OCI-LY1 (cell line): ENCODE measurements around the gene PHKG2.

Experiments
- H2AFZ ChIP-seq: fragments of 200-600 bp; sonication (generic), shearing (Covaris generic); 2 replicates; pipeline ENCODE4 v1.6.0; 2014; ENCODE audit warnings: antibody characterized with exemption, mild to moderate bottlenecking, low read length
- H3F3A ChIP-seq: fragments of 200-600 bp; sonication (generic), shearing (Covaris generic); 2 replicates; pipeline ENCODE4 v1.6.0; 2014; ENCODE audit warnings: mild to moderate bottlenecking, antibody characterized with exemption, low read length, moderate library complexity; ENCODE audit not compliant: insufficient read depth
- H3K27ac ChIP-seq: fragments of 200-600 bp; sonication (generic); 2 replicates; pipeline ENCODE4 v1.5.1; 2014; ENCODE audit warnings: low read length, mixed run types, mild to moderate bottlenecking, low read depth; ENCODE audit not compliant: poor library complexity, severe bottlenecking
- H3K27me3 ChIP-seq: fragments of 200-600 bp; sonication (generic); 2 replicates; pipeline ENCODE4 v1.6.0; 2014; ENCODE audit warnings: antibody characterized with exemption, mild to moderate bottlenecking, low read length, moderate library complexity; ENCODE audit not compliant: insufficient read depth
- H3K36me3 ChIP-seq: fragments of 200-600 bp; sonication (generic); 2 replicates; pipeline ENCODE4 v1.6.1; 2014; ENCODE audit warnings: mild to moderate bottlenecking, antibody characterized with exemption, low read length, moderate library complexity, mixed read lengths; ENCODE audit not compliant: insufficient read depth
- H3K4me1 ChIP-seq: fragments of 200-600 bp; sonication (generic); 2 replicates; pipeline ENCODE4 v1.5.1; 2014; ENCODE audit warnings: mild to moderate bottlenecking, low read length, moderate library complexity; ENCODE audit not compliant: insufficient read depth, severe bottlenecking
- H3K4me2 ChIP-seq: fragments of 200-600 bp; sonication (generic), shearing (Covaris generic); 2 replicates; pipeline ENCODE4 v1.6.1; 2014; ENCODE audit warnings: low read length
- H3K4me3 ChIP-seq: fragments of 200-600 bp; sonication (generic); 2 replicates; pipeline ENCODE4 v1.5.1; 2014; ENCODE audit warnings: low read length, low read depth, mild to moderate bottlenecking, mixed read lengths; ENCODE audit not compliant: poor library complexity, severe bottlenecking
- H3K79me2 ChIP-seq: fragments of 200-600 bp; shearing (Covaris generic); 2 replicates; pipeline ENCODE4 v1.6.1; 2016; ENCODE audit warnings: mixed run types, low read length, mixed read lengths; ENCODE audit not compliant: insufficient read depth
- H3K9ac ChIP-seq: fragments of 200-600 bp; sonication (generic), shearing (Covaris generic); 2 replicates; pipeline ENCODE4 v1.6.1; 2014; ENCODE audit warnings: mild to moderate bottlenecking, low read length, mixed read lengths
- H3K9me2 ChIP-seq: fragments of 200-600 bp; sonication (generic), shearing (Covaris generic); 2 replicates; pipeline ENCODE4 v1.6.1; 2014; ENCODE audit warnings: low read depth, mild to moderate bottlenecking, low read length, mixed read lengths
- H3K9me3 ChIP-seq: fragments of 200-600 bp; shearing (Covaris generic); 2 replicates; pipeline ENCODE4 v1.6.1; 2014; ENCODE audit warnings: low read length, mixed read lengths
- H4K20me1 ChIP-seq: fragments of 200-600 bp; sonication (generic), shearing (Covaris generic); 2 replicates; pipeline ENCODE4 v1.6.0; 2016; ENCODE audit warnings: mild to moderate bottlenecking, low read length; ENCODE audit not compliant: insufficient read depth
- CTCF ChIP-seq: fragments of 200-600 bp; sonication (generic), shearing (Covaris generic); IDR thresholded peaks from 2 replicates; pipeline ENCODE4 v1.5.1; 2017; ENCODE audit warnings: mild to moderate bottlenecking, antibody characterized with exemption, low read length, moderate library complexity, mixed read lengths
- EZH2 ChIP-seq: fragments of 200-600 bp; sonication (generic), shearing (Covaris generic); IDR thresholded peaks from 2 replicates; pipeline ENCODE4 v1.8.0; 2017; ENCODE audit warnings: borderline replicate concordance, mixed run types, mild to moderate bottlenecking, antibody characterized with exemption, low read length, moderate library complexity, mixed read lengths

PHKG2 gene

GRCh38 chr16:30743716-30744115, 4.5 kb upstream of the PHKG2 start:
- no peak overlapping the region for H3K4me3 ChIP-seq
- no peaks in the 10 kb centered on the region for H4K20me1 ChIP-seq
- peaks cover 8% of the 10 kb centered on the region for H3K4me1 ChIP-seq
- no peaks in the 10 kb centered on the region for H3K9me3 ChIP-seq
- H3K27me3 ChIP-seq: no peaks in the 10 kb centered on the region
- H3K36me3 ChIP-seq: peaks cover 43% of the 10 kb centered on the region
- no peak overlapping the region for H3K4me2 ChIP-seq
- peaks cover 4% of the 10 kb centered on the region; the same call in 1 of the 2 replicates for H3F3A ChIP-seq
- no peak overlapping the region for H3K27ac ChIP-seq
- H3K9me2 ChIP-seq: no peaks in the 10 kb centered on the region
- peaks cover 3% of the 10 kb centered on the region; the same call in 1 of the 2 replicates for H3K79me2 ChIP-seq
- no peak overlapping the region for H3K9ac ChIP-seq
- H2AFZ ChIP-seq: no peak overlapping the region
- TF ChIP-seq EZH2 (no peak), CTCF (no peak)

GRCh38 chr16:30744183-30744582, 4.0 kb upstream of the PHKG2 start:
- no peak overlapping the region for H3K27ac ChIP-seq

GRCh38 chr16:30745082-30745481, 3.1 kb upstream of the PHKG2 start:
- no peak for TF ChIP-seq EZH2
- no peak for TF ChIP-seq CTCF

More at GRCh38 chr16:30744183-30744582, 4.0 kb upstream of the PHKG2 start:
- no peak overlapping the region for H3K4me3 ChIP-seq
- no peak overlapping the region for H3K4me2 ChIP-seq
- no peaks in the 10 kb centered on the region for H3K9me3 ChIP-seq
- no peaks in the 10 kb centered on the region for H3K9me2 ChIP-seq
- H3K4me1 ChIP-seq: peaks cover 10% of the 10 kb centered on the region
- H2AFZ ChIP-seq: no peak overlapping the region
- H3K9ac ChIP-seq: no peak overlapping the region
- H3K79me2 ChIP-seq: peaks cover 4% of the 10 kb centered on the region; the same call in 1 of the 2 replicates
- H3K36me3 ChIP-seq: peaks cover 38% of the 10 kb centered on the region
- no peaks in the 10 kb centered on the region for H3K27me3 ChIP-seq
- peaks cover 4% of the 10 kb centered on the region; the same call in 1 of the 2 replicates for H3F3A ChIP-seq
- no peaks in the 10 kb centered on the region for H4K20me1 ChIP-seq
- no peak for TF ChIP-seq CTCF
- no peak for TF ChIP-seq EZH2

More at GRCh38 chr16:30745082-30745481, 3.1 kb upstream of the PHKG2 start:
- Histone ChIP-seq H2AFZ (no peak overlapping the region), H3F3A (peaks cover 4% of the 10 kb centered on the region; the same call in 1 of the 2 replicates), H3K9me3 (no peaks in the 10 kb centered on the region), H3K9me2 (no peaks in the 10 kb centered on the region), H3K4me3 (no peak overlapping the region), H3K27ac (no peak overlapping the region), H3K27me3 (no peaks in the 10 kb centered on the region), H3K79me2 (peaks cover 12% of the 10 kb centered on the region), H3K4me2 (no peak overlapping the region), H3K4me1 (peaks cover 17% of the 10 kb centered on the region), H3K9ac (no peak overlapping the region), H3K36me3 (peaks cover 33% of the 10 kb centered on the region; the same call in 1 of the 2 replicates), H4K20me1 (no peaks in the 10 kb centered on the region)
